HCT116 (cell line): ENCODE results near the gene HMGCL. TPM values are rescaled to one million over a fixed set of nuclear protein-coding genes. Genes with fewer than 3 reads are reported as not detected.
A peak's percentile ranks its signal among the peaks of the same experiment; 100 is the strongest.

Experiments
- ATAC-seq: fragments of 200-7000 bp; cut with Tn5 transposase; 2 replicates; pipeline ENCODE4 v1.9.1; 2020; ENCODE audit warnings: mild to moderate bottlenecking, moderate library complexity
- BruUV-seq: library from RNA; stranded (reverse); fragments of 400-500 nt; replicated peaks from 2 replicates; lab custom pipeline; 2021; lab: Mats Ljungman, UMichigan
- CTCF ChIA-PET: fragments of 300-600 bp; sonication (Branson Sonifier 250); formaldehyde crosslinking; loops from one replicate; lab custom pipeline; 2021; ENCODE audit warnings: antibody characterized with exemption; lab: Charles Lee
- POLR2A ChIA-PET: fragments of 300-600, 350-600 bp; sonication (Branson Sonifier 250); formaldehyde crosslinking; loops from one replicate; lab custom pipeline; 2021; ENCODE audit warnings: antibody characterized with exemption; lab: Charles Lee
- RAD21 ChIA-PET, 2 experiments: fragments of 300-600 bp; sonication (Branson Sonifier 250); formaldehyde crosslinking; loops; one replicate each; lab custom pipeline; 2023; ENCODE audit warnings: low total read pairs in 2 of 2; ENCODE audit not compliant: uncharacterized antibody in 2 of 2, unreplicated experiment in 2 of 2, low non-redundant PET in 1 of 2; lab: Charles Lee
- DNase-seq: peaks from one replicate; pipeline ENCODE4 v3.0.0-alpha.2; 2010; ENCODE audit warnings: low read depth, low spot score
- H2AFZ ChIP-seq: fragments of 200-600 bp; shearing (Covaris generic), sonication (generic); 2 replicates; pipeline ENCODE4 v1.6.1; 2017; ENCODE audit warnings: low read depth, mixed run types, mixed read lengths, antibody characterized with exemption, low read length; ENCODE audit not compliant: poor library complexity, severe bottlenecking
- H3K27ac ChIP-seq: 2 replicates; pipeline ENCODE4 v1.5.1; 2012; ENCODE audit warnings: low read depth, low read length
- H3K27me3 ChIP-seq: fragments of 200-600 bp; sonication (generic); 2 replicates; pipeline ENCODE4 v1.6.1; 2016; ENCODE audit warnings: mixed run types, low read length, mixed read lengths; ENCODE audit not compliant: insufficient read depth
- H3K36me3 ChIP-seq, 2 experiments: fragments of 200-500 bp in 1 of 2; fragments of 200-600 bp in 1 of 2; sonication (Bioruptor generic) in 1 of 2; sonication (generic) in 1 of 2; 2 replicates each; pipeline versions ENCODE4 v1.5.1 to v1.6.1; 2014 to 2016; ENCODE audit warnings: low read length in 2 of 2, inconsistent platforms in 1 of 2, mixed read lengths in 1 of 2, mixed run types in 1 of 2; ENCODE audit not compliant: insufficient read depth in 2 of 2, control insufficient read depth in 1 of 2
- H3K4me1 ChIP-seq, 2 experiments: fragments of 200-600 bp in 1 of 2; sonication (generic) in 1 of 2; 2 replicates each; pipeline versions ENCODE4 v1.5.1 to v1.6.1; 2012 to 2017; ENCODE audit warnings: low read length in 2 of 2, inconsistent platforms in 1 of 2, mild to moderate bottlenecking in 1 of 2, mixed read lengths in 1 of 2, mixed run types in 1 of 2, moderate library complexity in 1 of 2; ENCODE audit not compliant: insufficient read depth in 2 of 2, control insufficient read depth in 1 of 2
- H3K4me2 ChIP-seq: fragments of 200-600 bp; sonication (generic); 2 replicates; pipeline ENCODE4 v1.6.1; 2017; ENCODE audit warnings: mixed run types, low read length, mixed read lengths
- H3K4me3 ChIP-seq, 2 experiments: fragments of 200-600 bp in 1 of 2; sonication (generic) in 1 of 2; replicated peaks in 1 of 2; 2 replicates each; pipeline ENCODE4 v1.5.1; 2011 to 2016; ENCODE audit warnings: low read length in 2 of 2, control low read depth in 1 of 2, low read depth in 1 of 2, mild to moderate bottlenecking in 1 of 2, mixed read lengths in 1 of 2, mixed run types in 1 of 2
- H3K79me2 ChIP-seq: fragments of 200-600 bp; sonication (generic); 2 replicates; pipeline ENCODE4 v1.6.1; 2017; ENCODE audit warnings: mild to moderate bottlenecking, mixed run types, low read length, moderate library complexity, mixed read lengths; ENCODE audit not compliant: insufficient read depth
- H3K9ac ChIP-seq: fragments of 200-600 bp; sonication (generic); 2 replicates; pipeline ENCODE4 v1.6.1; 2016; ENCODE audit warnings: low read length, mixed read lengths
- H3K9me2 ChIP-seq: fragments of 200-600 bp; sonication (generic), shearing (Covaris generic); 2 replicates; pipeline ENCODE4 v1.6.1; 2017; ENCODE audit warnings: mixed run types, mild to moderate bottlenecking, moderate library complexity; ENCODE audit not compliant: insufficient read depth
- H3K9me3 ChIP-seq, 2 experiments: fragments of 200-500 bp in 1 of 2; fragments of 200-600 bp in 1 of 2; sonication (Bioruptor generic) in 1 of 2; sonication (generic) in 1 of 2; 2 replicates each; pipeline ENCODE4 v1.6.1; 2014 to 2017; ENCODE audit warnings: low read length in 2 of 2, mixed read lengths in 2 of 2, inconsistent platforms in 1 of 2, low read depth in 1 of 2, mild to moderate bottlenecking in 1 of 2, mixed run types in 1 of 2, moderate library complexity in 1 of 2; ENCODE audit not compliant: control insufficient read depth in 1 of 2, insufficient read depth in 1 of 2
- H4K20me1 ChIP-seq: fragments of 200-600 bp; sonication (generic), shearing (Covaris generic); 2 replicates; pipeline ENCODE4 v1.6.1; 2017; ENCODE audit warnings: mixed run types, mild to moderate bottlenecking, moderate library complexity; ENCODE audit not compliant: insufficient read depth
- CBX3 ChIP-seq: IDR thresholded peaks from 2 replicates; pipeline ENCODE4 v1.6.1; 2012; ENCODE audit warnings: low read depth
- CEBPB ChIP-seq: IDR thresholded peaks from 2 replicates; pipeline ENCODE4 v1.6.1; 2012; ENCODE audit warnings: low read depth
- EZH2phosphoT487 ChIP-seq: fragments of 200-600 bp; IDR thresholded peaks from 2 replicates; pipeline ENCODE4 v1.6.1; 2018; ENCODE audit warnings: antibody characterized with exemption, borderline replicate concordance
- POLR2A ChIP-seq: IDR thresholded peaks from 2 replicates; pipeline ENCODE4 v1.7.0; 2011; ENCODE audit warnings: borderline replicate concordance; ENCODE audit not compliant: insufficient read depth, insufficient read length; ENCODE audit errors: extremely low read depth
- POLR2AphosphoS5 ChIP-seq: IDR thresholded peaks from 2 replicates; pipeline ENCODE4 v1.6.1; 2011; ENCODE audit warnings: mild to moderate bottlenecking, low read depth, low read length, moderate library complexity
- SIN3A ChIP-seq: IDR thresholded peaks from 2 replicates; pipeline ENCODE4 v1.6.1; 2012; ENCODE audit warnings: low read depth
- SRF ChIP-seq: IDR thresholded peaks from 2 replicates; pipeline ENCODE4 v1.6.1; 2012; ENCODE audit warnings: low read depth
- TCF7L2 ChIP-seq: IDR thresholded peaks from 2 replicates; pipeline ENCODE4 v1.7.0; 2011; ENCODE audit warnings: borderline replicate concordance, inconsistent platforms; ENCODE audit not compliant: insufficient read depth, insufficient read length; ENCODE audit errors: extremely low read depth
- YY1 ChIP-seq: IDR thresholded peaks from 2 replicates; pipeline ENCODE4 v1.6.1; 2011; ENCODE audit warnings: low read length, low read depth, moderate library complexity, mild to moderate bottlenecking; ENCODE audit not compliant: insufficient replicate concordance; ENCODE audit errors: extremely low read depth
- ZFX ChIP-seq: fragments of 450-650 bp; IDR thresholded peaks from 2 replicates; pipeline ENCODE4 v1.6.1; 2017
- ZNF274 ChIP-seq: fragments of 200-500 bp; sonication (Bioruptor generic); IDR thresholded peaks from 2 replicates; pipeline ENCODE4 v1.6.1; 2014; ENCODE audit warnings: mild to moderate bottlenecking, low read depth, low read length, inconsistent platforms
- intact Hi-C: fragments of 100-400 bp; cut with micrococcal nuclease; formaldehyde crosslinking; loops from 2 replicates; pipeline ENCODE4 v1.10.0; 2022
- total RNA-seq: library from RNA; stranded (reverse); gene quantifications from one replicate; pipeline ENCODE4 v1.2.1, GENCODE V29; 2021; ENCODE audit not compliant: unreplicated experiment
- TF ChIP-seq, protein P1 (sequence below): IDR thresholded peaks from 2 replicates; pipeline ENCODE4 v1.6.1; 2012

The HMGCL gene
- total RNA-seq, 1 experiment from 2014 or later, result 36.2 TPM

DNA sequence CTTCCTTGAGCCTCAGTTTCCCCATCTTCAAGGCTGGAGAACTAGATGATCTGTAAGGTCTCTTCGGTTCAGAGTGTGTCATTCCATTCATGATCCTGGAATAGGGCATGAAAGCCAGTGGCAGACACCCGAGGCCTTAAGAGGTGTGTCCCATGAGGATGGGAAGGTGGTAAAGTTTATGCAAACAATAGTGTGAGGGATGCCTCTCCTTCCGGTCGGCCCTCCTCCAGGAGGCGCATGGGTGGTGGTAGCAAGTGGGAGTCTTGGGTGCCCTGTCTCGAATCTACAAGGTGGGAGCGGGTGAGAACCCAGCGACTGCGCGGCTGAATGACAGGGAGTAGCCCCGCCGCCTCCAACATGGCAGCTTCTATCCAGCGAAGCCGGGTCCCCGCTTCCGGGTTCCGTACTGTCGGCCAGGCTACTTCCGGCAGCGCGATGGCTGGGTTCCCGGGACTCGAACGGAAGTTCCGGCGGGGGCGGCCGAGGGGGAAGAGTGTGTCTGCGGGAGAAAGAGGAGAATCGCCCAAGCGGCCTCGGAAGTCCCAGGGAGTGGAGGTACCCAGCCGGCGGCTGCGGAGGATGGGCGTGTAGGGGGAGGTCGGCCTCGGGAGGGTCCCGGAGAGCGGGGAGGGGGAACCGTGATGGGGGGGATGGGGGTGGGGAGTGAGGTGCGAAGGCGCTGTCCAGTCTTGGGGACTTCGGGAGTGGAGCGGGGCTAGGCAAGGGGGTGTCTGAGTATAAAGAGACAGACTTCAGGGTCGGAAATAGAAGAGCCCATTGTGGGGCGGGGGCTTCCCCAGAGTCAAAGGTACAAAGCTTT lies 34.3 kb downstream of the HMGCL start, which contains the start of gene LYPLA2:
Gene LYPLA2 (plus strand): TSS at position 450 of the 820 bp plus-strand sequence. CDS start 1,538 bp downstream, outside the sequence.
- Histone ChIP-seq H3K36me3 (peaks cover 16 to 32% of the 10 kb centered on the region in 2 experiments; a peak in 3 of 4 replicates), H3K4me3 (peak within 1 kb of the TSS; percentile 89 to 95), H3K4me2 (peak within 1 kb of the TSS; percentile 78), H3K79me2 (peaks cover 41% of the 10 kb centered on the region), H2AFZ (no peak within 1 kb of the TSS), H3K9me3 (no peaks in the 10 kb centered on the region), H3K27ac (peak within 1 kb of the TSS; percentile 79), H4K20me1 (no peaks in the 10 kb centered on the region), H3K9ac (peak within 1 kb of the TSS; percentile 85), H3K9me2 (no peaks in the 10 kb centered on the region), H3K4me1 (peaks cover 31 to 49% of the 10 kb centered on the region in 2 experiments), H3K27me3 (no peaks in the 10 kb centered on the region)
- ChIA-PET POLR2A (interaction anchor here (1.1 to 3.8 kb wide), 5 partner anchors 9 to 262 kb away, joined by 3 to 30 read pairs (median 4); partner anchors contain the start of genes GALE and PITHD1), CTCF (interaction anchor here (0.6 to 4.1 kb wide), 6 partner anchors 11 to 226 kb away, joined by 3 to 15 read pairs (median 4); partner anchors contain the start of gene PITHD1), RAD21 (no interaction called here)
- TF ChIP-seq CEBPB (no peak), ZFX (no peak), POLR2AphosphoS5 (peak; percentile 85), ZNF274 (no peak), POLR2A (no peak), TCF7L2 (peak; percentile 29), YY1 (peak; percentile 98), EZH2phosphoT487 (no peak), SIN3A (no peak), CBX3 (no peak), SRF (no peak)
- TF ChIP-seq, protein P1, sequence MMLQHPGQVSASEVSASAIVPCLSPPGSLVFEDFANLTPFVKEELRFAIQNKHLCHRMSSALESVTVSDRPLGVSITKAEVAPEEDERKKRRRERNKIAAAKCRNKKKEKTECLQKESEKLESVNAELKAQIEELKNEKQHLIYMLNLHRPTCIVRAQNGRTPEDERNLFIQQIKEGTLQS, result no peak
- intact Hi-C loops, result no loop called here
- peak; percentile 75 for DNase-seq
- BruUV-seq, result no TSS peak
- ATAC-seq, result peak; percentile 77
